ENCODE data around the gene HCRTR1. TPM values are rescaled to one million over a fixed set of nuclear protein-coding genes. Genes with fewer than 3 reads are reported as not detected.

Gene HCRTR1
- total RNA-seq, result under 1 TPM in 1 of 2 donors, not detected in 1; 0.42 TPM
- polyA plus RNA-seq, result under 1 TPM in 1 of 2 donors, not detected in 1; 0.18 TPM
- long read RNA-seq, donor 1, result 0 reads
- long read RNA-seq, donor 2, partial matches to known transcripts, result 0 of 14 reads
- long read RNA-seq, donor 2, other reads (novel, unspliced or antisense), result 14 of 14 reads

GRCh38 chr1:31617218-31617915 lies at the start of gene HCRTR1:
Gene HCRTR1 (plus strand): TSS chr1:31617689. CDS start chr1:31619193, 1,504 bp downstream.
- DNase-seq (no peak), ATAC-seq (ENCODE audit: low FRiP score) (no peak)
- Histone ChIP-seq H3K27me3 (ENCODE audit: control insufficient read depth in 1 of 2, insufficient read depth in 2 of 2, low read length in 1 of 2) (no peaks in the 10 kb centered on the region), H3K4me3 (ENCODE audit: low read length in 2 of 2) (peak within 1 kb of the TSS; percentile 34 to 50), H3K4me1 (ENCODE audit: control insufficient read depth in 1 of 2, insufficient read depth in 2 of 2, low read length in 2 of 2) (no peaks in the 10 kb centered on the region), H3K36me3 (ENCODE audit: control insufficient read depth in 1 of 2, insufficient read depth in 2 of 2, low read length in 1 of 2) (no peaks in the 10 kb centered on the region), H3K27ac (ENCODE audit: low read depth in 1 of 2, low read length in 2 of 2) (no peak within 1 kb of the TSS), H3K9me3 (ENCODE audit: control insufficient read depth, low read length) (no peaks in the 10 kb centered on the region)
- intact Hi-C loops (cut with DNase I), result loop anchor here in 1 of 2 donors (2.0 kb wide), 1 partner anchor 51 kb away; no protein-coding TSS in a partner anchor
- 12 to 17% methylated on average over 23 to 48 of the region's 48 CpGs for WGBS, 2 donors

GRCh38 chr1:31567956-31568570 lies 49.4 kb upstream of the HCRTR1 start:
- H3K36me3 ChIP-seq (ENCODE audit: control insufficient read depth in 1 of 2, insufficient read depth in 2 of 2, low read length in 1 of 2), result no peaks in the 10 kb centered on the region
- no peaks in the 10 kb centered on the region for H3K9me3 ChIP-seq (ENCODE audit: control insufficient read depth, low read length)
- peaks cover 0 to 8% of the 10 kb centered on the region in 2 donors for H3K4me1 ChIP-seq (ENCODE audit: control insufficient read depth in 1 of 2, insufficient read depth in 2 of 2, low read length in 2 of 2)
- H3K4me3 ChIP-seq (ENCODE audit: low read length in 2 of 2), result no peak overlapping the region
- H3K27ac ChIP-seq (ENCODE audit: low read depth in 1 of 2, low read length in 2 of 2), result peak overlapping the region in 1 of 2 donors; percentile 78
- intact Hi-C loops (cut with DNase I), result loop anchor here (1.0 to 10.0 kb wide), 6 partner anchors 49 to 219 kb away; partner anchors contain the start of genes HCRTR1 (in 1 of the 2) and PEF1 (in 1 of the 2)
- peak; percentile 77 to 86 for DNase-seq
- ATAC-seq (ENCODE audit: low FRiP score), result peak; percentile 34
- WGBS, 2 donors, result 20 to 22% methylated on average over 10 of the region's 10 CpGs
- H3K27me3 ChIP-seq (ENCODE audit: control insufficient read depth in 1 of 2, insufficient read depth in 2 of 2, low read length in 1 of 2), result no peaks in the 10 kb centered on the region

GRCh38 chr1:31568895-31569595 lies 48.4 kb upstream of the HCRTR1 start:
- intact Hi-C loops (cut with DNase I), result loop anchor here (1.0 to 10.0 kb wide), 5 partner anchors 75 to 218 kb away; partner anchors contain the start of gene PEF1 (in 1 of the 2)
- Histone ChIP-seq H3K36me3 (ENCODE audit: control insufficient read depth in 1 of 2, insufficient read depth in 2 of 2, low read length in 1 of 2) (no peaks in the 10 kb centered on the region), H3K4me1 (ENCODE audit: control insufficient read depth in 1 of 2, insufficient read depth in 2 of 2, low read length in 2 of 2) (peaks cover 0 to 8% of the 10 kb centered on the region in 2 donors), H3K9me3 (ENCODE audit: control insufficient read depth, low read length) (no peaks in the 10 kb centered on the region), H3K27me3 (ENCODE audit: control insufficient read depth in 1 of 2, insufficient read depth in 2 of 2, low read length in 1 of 2) (no peaks in the 10 kb centered on the region), H3K27ac (ENCODE audit: low read depth in 1 of 2, low read length in 2 of 2) (peak overlapping the region in 1 of 2 donors; percentile 78), H3K4me3 (ENCODE audit: low read length in 2 of 2) (no peak overlapping the region)
- DNase-seq (no peak), ATAC-seq (ENCODE audit: low FRiP score) (peak; percentile 23)
- 33% methylated on average over 11 of the region's 11 CpGs for WGBS, 2 donors

GRCh38 chr1:31569596-31570173 lies 47.8 kb upstream of the HCRTR1 start:
- 88% methylated on average over 13 of the region's 13 CpGs for WGBS, 2 donors
- H3K4me3 ChIP-seq (ENCODE audit: low read length in 2 of 2), result no peak overlapping the region
- peaks cover 0 to 8% of the 10 kb centered on the region in 2 donors for H3K4me1 ChIP-seq (ENCODE audit: control insufficient read depth in 1 of 2, insufficient read depth in 2 of 2, low read length in 2 of 2)
- no peak for ATAC-seq (ENCODE audit: low FRiP score)
- intact Hi-C loops (cut with DNase I), result loop anchor here (5.0 to 10.0 kb wide), 4 partner anchors 145 to 218 kb away; no protein-coding TSS in a partner anchor
- no peaks in the 10 kb centered on the region for H3K36me3 ChIP-seq (ENCODE audit: control insufficient read depth in 1 of 2, insufficient read depth in 2 of 2, low read length in 1 of 2)
- no peaks in the 10 kb centered on the region for H3K9me3 ChIP-seq (ENCODE audit: control insufficient read depth, low read length)
- no peaks in the 10 kb centered on the region for H3K27me3 ChIP-seq (ENCODE audit: control insufficient read depth in 1 of 2, insufficient read depth in 2 of 2, low read length in 1 of 2)
- no peak for DNase-seq
- H3K27ac ChIP-seq (ENCODE audit: low read depth in 1 of 2, low read length in 2 of 2), result no peak overlapping the region

- Histone ChIP-seq H3K4me3 (ENCODE audit: low read length in 2 of 2) (no peak overlapping the region), H3K9me3 (ENCODE audit: control insufficient read depth, low read length) (no peaks in the 10 kb centered on the region), H3K27me3 (ENCODE audit: control insufficient read depth in 1 of 2, insufficient read depth in 2 of 2, low read length in 1 of 2) (no peaks in the 10 kb centered on the region), H3K36me3 (ENCODE audit: control insufficient read depth in 1 of 2, insufficient read depth in 2 of 2, low read length in 1 of 2) (no peaks in the 10 kb centered on the region), H3K27ac (ENCODE audit: low read depth in 1 of 2, low read length in 2 of 2) (peak overlapping the region in 1 of 2 donors; percentile 24), H3K4me1 (ENCODE audit: control insufficient read depth in 1 of 2, insufficient read depth in 2 of 2, low read length in 2 of 2) (peaks cover 0 to 8% of the 10 kb centered on the region in 2 donors)
- intact Hi-C loops (cut with DNase I), result no loop called here
- DNase-seq (no peak), ATAC-seq (ENCODE audit: low FRiP score) (no peak)
- WGBS, 2 donors, result 94 to 95% methylated on average over 11 of the region's 11 CpGs
These were observed 47.3 kb upstream of the HCRTR1 start for GRCh38 chr1:31570228-31570627.

- Histone ChIP-seq H3K4me1 (ENCODE audit: control insufficient read depth in 1 of 2, insufficient read depth in 2 of 2, low read length in 2 of 2) (peaks cover 0 to 8% of the 10 kb centered on the region in 2 donors), H3K4me3 (ENCODE audit: low read length in 2 of 2) (no peak overlapping the region), H3K9me3 (ENCODE audit: control insufficient read depth, low read length) (no peaks in the 10 kb centered on the region), H3K36me3 (ENCODE audit: control insufficient read depth in 1 of 2, insufficient read depth in 2 of 2, low read length in 1 of 2) (no peaks in the 10 kb centered on the region), H3K27ac (ENCODE audit: low read depth in 1 of 2, low read length in 2 of 2) (no peak overlapping the region), H3K27me3 (ENCODE audit: control insufficient read depth in 1 of 2, insufficient read depth in 2 of 2, low read length in 1 of 2) (no peaks in the 10 kb centered on the region)
- DNase-seq (no peak), ATAC-seq (ENCODE audit: low FRiP score) (no peak)
- 90 to 100% methylated on average over 1 of the region's 1 CpG for WGBS, 2 donors
- intact Hi-C loops (cut with DNase I), result no loop called here
These were observed 46.6 kb upstream of the HCRTR1 start for GRCh38 chr1:31570906-31571305.

GRCh38 chr1:31571340-31572295 lies 45.9 kb upstream of the HCRTR1 start:
- H3K9me3 ChIP-seq (ENCODE audit: control insufficient read depth, low read length), result no peaks in the 10 kb centered on the region
- H3K27ac ChIP-seq (ENCODE audit: low read depth in 1 of 2, low read length in 2 of 2), result peak overlapping the region in 1 of 2 donors; percentile 1
- no peaks in the 10 kb centered on the region for H3K27me3 ChIP-seq (ENCODE audit: control insufficient read depth in 1 of 2, insufficient read depth in 2 of 2, low read length in 1 of 2)
- ATAC-seq (ENCODE audit: low FRiP score) (no peak), DNase-seq (no peak)
- H3K4me1 ChIP-seq (ENCODE audit: control insufficient read depth in 1 of 2, insufficient read depth in 2 of 2, low read length in 2 of 2), result peaks cover 0 to 8% of the 10 kb centered on the region in 2 donors
- H3K36me3 ChIP-seq (ENCODE audit: control insufficient read depth in 1 of 2, insufficient read depth in 2 of 2, low read length in 1 of 2), result no peaks in the 10 kb centered on the region
- intact Hi-C loops (cut with DNase I), result no loop called here
- WGBS, 2 donors, result 91 to 93% methylated on average over 14 of the region's 14 CpGs
- no peak overlapping the region for H3K4me3 ChIP-seq (ENCODE audit: low read length in 2 of 2)

Data from aorta (tissue), 5 donors.